OCI-LY3 (cell line): Measurements from ENCODE around the gene ZFAND5.

Experiments
- H2AFZ ChIP-seq: fragments of 200-600, 300-600 bp; shearing (Covaris generic); 2 replicates; pipeline ENCODE4 v1.6.0; 2014; ENCODE audit warnings: antibody characterized with exemption, low read depth, low read length
- H3K27ac ChIP-seq: fragments of 200-600, 300-600 bp; sonication (generic); 2 replicates; pipeline ENCODE4 v1.5.1; 2014; ENCODE audit warnings: mild to moderate bottlenecking, low read length, moderate library complexity, mixed read lengths
- H3K27me3 ChIP-seq: fragments of 200-600, 300-600 bp; sonication (generic); 2 replicates; pipeline ENCODE4 v1.6.1; 2014; ENCODE audit warnings: low read depth, low read length, mixed read lengths
- H3K36me3 ChIP-seq: fragments of 200-600, 300-600 bp; sonication (generic); replicated peaks from 2 replicates; pipeline ENCODE3; 2014; ENCODE audit warnings: low read depth, low read length, mixed read lengths
- H3K4me1 ChIP-seq: fragments of 300-600, 200-600 bp; sonication (generic); 2 replicates; pipeline ENCODE4 v1.6.1; 2014; ENCODE audit warnings: low read length, mixed read lengths
- H3K4me2 ChIP-seq: fragments of 200-600, 300-600 bp; sonication (generic); 2 replicates; pipeline ENCODE4 v1.6.1; 2014; ENCODE audit warnings: low read length, mixed read lengths
- H3K4me3 ChIP-seq: fragments of 300-600, 200-600 bp; sonication (generic); 2 replicates; pipeline ENCODE4 v1.5.1; 2014; ENCODE audit warnings: antibody characterized with exemption, mild to moderate bottlenecking, low read length, moderate library complexity
- H3K79me2 ChIP-seq: fragments of 300-600, 200-600 bp; shearing (Covaris generic); 2 replicates; pipeline ENCODE4 v1.6.1; 2014; ENCODE audit warnings: mild to moderate bottlenecking, low read length, mixed read lengths
- H3K9ac ChIP-seq: fragments of 300-600, 200-600 bp; shearing (Covaris generic); 2 replicates; pipeline ENCODE4 v1.6.0; 2014; ENCODE audit warnings: mild to moderate bottlenecking, low read length, moderate library complexity
- H3K9me3 ChIP-seq: fragments of 200-600, 300-600 bp; shearing (Covaris generic); 2 replicates; pipeline ENCODE4 v1.6.1; 2014; ENCODE audit warnings: low read length, mixed read lengths; ENCODE audit not compliant: insufficient read depth
- H4K20me1 ChIP-seq: fragments of 200-600, 300-600 bp; sonication (generic); 2 replicates; pipeline ENCODE4 v1.6.1; 2016; ENCODE audit warnings: low read length, mixed read lengths; ENCODE audit not compliant: insufficient read depth
- CTCF ChIP-seq: fragments of 200-600, 300-600 bp; sonication (generic); IDR thresholded peaks from 2 replicates; pipeline ENCODE4 v1.5.1; 2014; ENCODE audit warnings: antibody characterized with exemption, low read length, low read depth
- EZH2phosphoT487 ChIP-seq: fragments of 200-600 bp; shearing (Covaris generic); IDR thresholded peaks from 2 replicates; pipeline ENCODE4 v1.6.1; 2018; ENCODE audit warnings: antibody characterized with exemption, mixed run types, low read depth

The ZFAND5 gene

GRCh38 chr9:72346333-72346732, 18.7 kb downstream of the ZFAND5 start:
- Histone ChIP-seq H3K27ac (no peak overlapping the region), H3K36me3 (peaks cover 7% of the 10 kb centered on the region), H3K9ac (no peak overlapping the region), H3K4me1 (no peaks in the 10 kb centered on the region), H3K79me2 (no peaks in the 10 kb centered on the region), H2AFZ (no peak overlapping the region), H4K20me1 (no peaks in the 10 kb centered on the region), H3K4me2 (no peak overlapping the region), H3K27me3 (no peaks in the 10 kb centered on the region), H3K4me3 (no peak overlapping the region), H3K9me3 (no peaks in the 10 kb centered on the region)
- TF ChIP-seq CTCF (no peak), EZH2phosphoT487 (no peak)

- H3K27ac ChIP-seq, result no peak overlapping the region
- H3K9me3 ChIP-seq, result no peaks in the 10 kb centered on the region
- no peak overlapping the region for H3K4me2 ChIP-seq
These were observed 26.4 kb downstream of the ZFAND5 start for GRCh38 chr9:72338631-72339030.

GRCh38 chr9:72337286-72337685, 27.7 kb downstream of the ZFAND5 start:
- H3K4me3 ChIP-seq, result no peak overlapping the region
- H3K36me3 ChIP-seq, result no peaks in the 10 kb centered on the region
- no peaks in the 10 kb centered on the region for H3K9me3 ChIP-seq
- H4K20me1 ChIP-seq, result no peaks in the 10 kb centered on the region
- H2AFZ ChIP-seq, result no peak overlapping the region
- H3K4me2 ChIP-seq, result no peak overlapping the region
- no peak overlapping the region for H3K27ac ChIP-seq
- H3K4me1 ChIP-seq, result no peaks in the 10 kb centered on the region
- peaks cover 3% of the 10 kb centered on the region for H3K27me3 ChIP-seq
- TF ChIP-seq EZH2phosphoT487 (no peak), CTCF (no peak)
- no peaks in the 10 kb centered on the region for H3K79me2 ChIP-seq
- no peak overlapping the region for H3K9ac ChIP-seq

More at GRCh38 chr9:72338631-72339030, 26.4 kb downstream of the ZFAND5 start:
- no peaks in the 10 kb centered on the region for H3K27me3 ChIP-seq
- H3K4me3 ChIP-seq, result no peak overlapping the region
- H3K79me2 ChIP-seq, result no peaks in the 10 kb centered on the region
- H3K4me1 ChIP-seq, result no peaks in the 10 kb centered on the region
- no peaks in the 10 kb centered on the region for H4K20me1 ChIP-seq
- no peak overlapping the region for H3K9ac ChIP-seq
- no peaks in the 10 kb centered on the region for H3K36me3 ChIP-seq
- no peak for TF ChIP-seq EZH2phosphoT487
- TF ChIP-seq CTCF, result no peak
- no peak overlapping the region for H2AFZ ChIP-seq

- Histone ChIP-seq H3K4me3 (no peak overlapping the region), H3K27ac (no peak overlapping the region), H4K20me1 (no peaks in the 10 kb centered on the region), H3K9me3 (no peaks in the 10 kb centered on the region), H3K79me2 (no peaks in the 10 kb centered on the region), H3K36me3 (no peaks in the 10 kb centered on the region), H3K27me3 (peaks cover 18% of the 10 kb centered on the region), H3K4me2 (no peak overlapping the region), H3K9ac (no peak overlapping the region), H3K4me1 (no peaks in the 10 kb centered on the region), H2AFZ (no peak overlapping the region)
- TF ChIP-seq EZH2phosphoT487 (no peak), CTCF (no peak)
These were observed 30.2 kb downstream of the ZFAND5 start for GRCh38 chr9:72334658-72335337.
